Endometrium (tissue), 2 donors: ENCODE results near the gene PRR33.

Source experiments
- FAIRE-seq: peaks from 2 replicates; lab custom pipeline; 2012; peaks lifted over from hg19 to GRCh38; lab: Jason Lieb, UNC
- donor health status: control.
- donor health status: control.

The PRR33 gene

GRCh38 chr11:1927848-1928469, 36.3 kb upstream of the PRR33 start:
- FAIRE-seq = no peak

DNA sequence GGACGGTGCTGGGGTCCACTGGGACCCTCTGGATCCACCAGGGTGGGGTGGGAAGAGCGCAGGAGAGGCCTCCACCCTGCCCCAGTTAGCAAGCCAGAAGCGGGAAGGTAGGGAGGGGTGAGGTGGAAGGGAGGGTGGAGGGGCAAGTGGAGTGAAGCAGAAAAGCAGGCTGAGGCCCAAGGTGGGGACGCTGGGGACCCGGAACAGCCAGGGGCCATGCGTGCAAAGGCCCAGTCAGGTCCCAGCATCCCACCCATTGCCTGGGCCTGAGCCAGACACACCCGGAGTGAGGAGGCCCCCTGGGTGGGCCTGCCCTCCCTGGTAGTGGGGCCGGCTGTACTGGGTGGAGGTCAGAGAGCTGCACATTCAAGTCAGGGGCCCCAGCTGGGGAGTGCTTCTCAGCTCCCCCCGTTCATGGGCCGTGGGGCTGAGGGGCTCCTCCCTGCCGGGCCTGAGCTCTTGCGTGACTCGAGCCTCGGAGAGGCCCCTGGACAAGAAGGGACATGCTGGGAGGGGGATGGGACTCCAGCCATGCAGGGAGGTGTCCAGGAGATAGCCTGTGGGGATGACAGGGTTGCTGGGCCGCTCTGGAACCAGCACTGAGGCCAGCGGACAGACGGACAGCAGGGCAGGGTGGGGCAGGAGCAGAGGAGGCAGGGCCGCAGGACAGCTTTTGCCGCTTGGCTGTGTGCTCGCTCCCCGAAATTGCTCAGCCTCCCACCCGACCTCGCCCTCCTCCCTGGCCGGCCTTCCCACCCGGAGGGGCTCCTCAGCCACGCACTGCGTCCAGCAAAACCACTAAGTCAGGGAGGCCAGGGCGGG, 35.5 kb upstream of the PRR33 start:
- no peak for FAIRE-seq

DNA sequence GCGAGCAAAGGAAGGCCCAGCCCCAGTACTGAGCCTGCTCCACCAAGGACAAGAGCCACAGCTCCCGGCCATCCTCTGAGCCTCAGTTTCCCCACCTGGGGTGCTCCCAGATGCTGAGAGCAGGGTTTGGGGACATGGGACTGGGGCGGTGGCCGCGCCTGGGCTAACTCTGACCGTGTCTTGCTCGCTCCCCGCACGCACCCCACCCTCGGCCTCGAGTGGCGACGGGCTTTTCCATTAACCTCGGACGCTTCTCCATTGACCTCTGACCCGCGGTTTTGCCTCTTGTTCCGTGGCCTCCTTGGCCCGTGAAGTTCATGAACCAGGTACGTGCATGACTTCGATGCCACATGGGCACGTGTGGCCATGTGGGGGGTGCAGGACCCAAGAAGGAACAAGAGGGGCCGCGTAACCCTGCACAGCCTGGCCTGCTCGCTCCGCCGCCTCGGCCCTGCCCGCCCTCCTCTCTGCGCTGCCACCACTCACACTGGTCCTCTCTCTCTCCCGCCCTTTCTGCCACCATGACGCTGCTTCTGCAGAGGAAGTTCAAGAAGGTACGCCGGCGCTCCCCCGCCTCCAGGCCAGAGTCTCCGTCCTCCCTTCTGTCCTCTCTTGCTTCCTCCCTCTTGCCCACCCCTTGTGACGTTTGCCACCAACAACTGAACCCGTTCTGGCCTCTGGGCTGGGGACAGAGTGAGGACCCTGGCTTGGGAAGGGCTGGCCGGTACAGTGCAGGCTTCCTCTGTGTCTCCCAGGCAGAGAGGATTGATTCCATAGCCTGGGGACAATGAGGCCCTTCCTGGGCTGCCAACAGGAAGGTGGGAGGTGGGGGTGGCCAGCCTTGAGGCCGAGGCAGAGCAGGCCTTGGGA, 34.7 kb upstream of the PRR33 start:
- no peak for FAIRE-seq

GRCh38 chr11:1925373-1926155, 33.9 kb upstream of the PRR33 start:
- FAIRE-seq = no peak

GRCh38 chr11:1924646-1925372, 33.1 kb upstream of the PRR33 start:
- FAIRE-seq = no peak

DNA sequence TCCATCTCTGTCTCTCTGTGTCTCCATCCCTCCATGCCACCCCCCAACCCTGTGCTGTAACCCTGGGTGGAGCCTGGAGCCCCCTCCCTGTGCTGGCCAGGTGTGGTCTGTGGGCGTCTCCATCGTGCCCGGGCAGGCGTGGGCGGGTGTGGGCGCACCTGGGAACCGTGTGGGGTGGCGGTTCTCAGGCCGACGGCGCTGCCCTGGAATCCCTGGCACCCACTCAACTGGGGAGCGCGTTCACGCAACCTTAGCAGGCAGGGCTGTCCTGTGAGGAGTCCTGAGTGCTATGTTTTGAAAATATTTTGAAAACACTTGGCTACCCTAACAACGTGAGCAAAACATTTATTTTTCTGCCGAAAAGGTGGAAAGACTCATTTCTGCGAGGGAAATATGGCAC, 32.5 kb upstream of the PRR33 start:
- FAIRE-seq = no peak

- no peak for FAIRE-seq
Observed at GRCh38 chr11:1923201-1923956, 31.7 kb upstream of the PRR33 start.

DNA sequence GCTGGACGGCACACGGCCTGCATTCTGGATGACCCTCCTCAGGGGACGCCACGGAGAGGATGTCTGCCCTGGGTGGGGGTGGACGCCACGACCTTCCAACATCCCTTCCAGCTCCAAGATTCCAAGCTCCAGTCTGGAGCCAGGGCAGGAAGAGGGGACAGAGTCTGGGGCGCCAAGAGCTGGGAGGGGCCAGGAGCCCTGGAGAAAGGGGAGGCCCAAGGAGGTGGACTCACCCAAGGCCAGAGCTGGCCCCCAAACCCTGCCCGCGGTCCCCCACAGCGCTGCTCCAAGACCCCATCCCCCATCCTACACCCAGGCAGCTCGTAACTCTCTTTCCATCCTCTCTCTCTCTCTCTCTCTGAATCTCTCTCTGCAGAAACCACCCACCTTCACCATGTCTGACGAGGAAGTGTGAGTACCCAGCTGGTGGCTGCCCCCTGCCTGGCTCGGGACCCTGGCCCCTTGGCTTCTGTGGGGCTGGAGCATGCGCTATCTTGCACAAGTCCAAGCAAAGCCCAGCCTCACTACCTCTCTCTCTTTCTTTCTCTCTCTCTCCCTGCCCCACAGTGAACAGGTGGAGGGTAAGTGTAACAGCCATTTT, 30.9 kb upstream of the PRR33 start:
- no peak for FAIRE-seq

DNA sequence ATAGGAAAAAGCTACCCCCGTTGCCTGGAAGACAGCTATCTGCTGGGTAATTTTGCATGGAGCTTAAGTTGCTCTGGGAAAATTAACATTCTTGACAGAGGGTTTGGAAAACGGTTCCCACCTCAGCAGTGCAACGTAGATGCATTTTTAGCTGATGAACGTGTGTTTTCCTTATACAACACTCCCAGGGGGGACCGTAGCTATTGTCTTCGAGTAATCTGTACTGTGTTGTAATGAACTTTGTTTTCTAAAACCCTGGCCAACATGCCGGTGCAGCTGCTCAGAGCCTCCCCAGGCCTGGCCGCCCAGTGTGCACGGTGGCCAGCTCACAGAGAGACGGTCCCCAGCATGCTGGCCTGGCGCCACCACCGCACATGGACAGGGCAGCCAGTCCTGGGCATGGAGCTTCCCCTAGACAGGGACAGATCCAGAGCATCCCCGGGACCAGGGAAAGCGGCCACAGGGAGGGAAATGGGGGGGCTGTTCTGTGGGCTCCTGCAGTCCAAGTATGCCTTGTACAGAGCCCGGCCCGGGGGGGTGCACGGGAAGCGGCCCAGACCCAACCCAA, 30.0 kb upstream of the PRR33 start:
- FAIRE-seq = no peak

DNA sequence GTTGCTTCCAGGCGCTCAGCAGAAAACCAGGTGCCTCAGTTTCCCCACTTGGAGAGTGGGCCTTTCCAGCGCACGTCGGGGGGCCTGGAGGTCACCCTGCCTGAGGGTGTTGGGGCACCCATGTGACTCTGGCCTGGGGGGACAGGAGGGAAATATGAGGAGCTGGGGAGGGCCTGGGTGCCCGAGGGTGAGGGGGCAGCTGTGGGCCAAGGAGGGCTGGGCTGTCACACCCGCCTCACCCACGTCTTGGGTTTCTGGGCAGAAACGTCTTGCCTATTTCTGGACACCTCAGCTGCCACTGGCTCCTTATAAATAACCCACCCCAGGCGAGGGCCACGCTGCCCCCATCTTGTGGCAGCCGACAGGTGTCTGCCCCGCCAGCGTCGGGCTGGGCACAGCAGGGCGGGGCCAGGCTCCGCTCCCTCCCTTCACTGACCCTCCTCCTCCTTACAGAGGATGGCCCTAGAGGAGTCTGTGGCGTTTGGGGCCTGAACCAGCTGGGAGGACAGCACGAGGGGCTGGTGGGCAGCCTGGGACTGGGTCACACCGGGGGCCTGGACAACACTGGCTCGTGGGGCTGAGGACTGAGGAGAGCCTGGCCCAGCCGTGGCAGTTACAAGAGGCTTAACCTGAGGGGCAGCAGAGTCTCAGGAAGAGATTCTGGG, 29.3 kb upstream of the PRR33 start:
- FAIRE-seq = no peak

GRCh38 chr11:1920128-1920908, 28.6 kb upstream of the PRR33 start:
- no peak for FAIRE-seq

DNA sequence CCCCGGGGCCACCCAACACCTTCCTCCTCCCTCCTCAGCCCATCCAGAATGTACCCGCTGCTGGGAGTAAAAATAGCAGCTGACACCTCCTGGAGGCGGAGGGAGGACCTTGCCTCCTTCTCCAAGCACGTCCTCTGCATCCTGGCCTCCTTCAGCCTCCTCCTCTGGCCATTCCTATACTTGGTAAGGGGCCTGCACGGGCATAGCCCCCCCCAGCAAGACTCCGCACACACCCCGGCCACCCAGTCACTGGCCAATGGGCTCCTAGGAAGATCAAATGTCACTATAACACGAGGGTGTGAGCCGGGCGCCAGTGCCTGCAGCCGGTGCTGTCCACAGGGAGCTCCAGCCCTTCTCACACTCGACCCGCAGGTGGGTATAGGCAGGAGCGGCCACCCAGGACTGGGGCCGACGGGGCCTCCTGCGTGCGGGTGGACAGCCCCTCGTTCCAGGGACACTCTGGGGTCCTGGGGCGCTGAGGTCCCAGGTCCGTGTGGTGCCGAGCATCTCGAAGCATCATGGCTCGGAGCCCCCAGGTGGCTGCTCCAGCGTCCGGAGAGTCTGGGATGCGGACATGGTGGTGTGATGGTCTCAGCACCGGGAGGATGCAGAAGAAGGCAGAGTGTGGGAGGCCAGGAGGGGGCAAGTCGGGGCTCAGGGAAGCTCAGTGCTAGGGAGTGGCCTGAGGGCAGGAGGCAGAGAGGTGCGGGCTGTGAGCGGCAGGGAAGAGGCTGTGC, 27.9 kb upstream of the PRR33 start, which contains the start of gene TNNT3:
Gene TNNT3, plus strand, starts transcription at position 313 of the 737 bp plus-strand sequence. CDS start 3,172 bp downstream, outside the sequence.
- FAIRE-seq = no peak

GRCh38 chr11:1918436-1919315, 27.0 kb upstream of the PRR33 start:
- FAIRE-seq = no peak

GRCh38 chr11:1917523-1918435, 26.1 kb upstream of the PRR33 start:
- FAIRE-seq = no peak

DNA sequence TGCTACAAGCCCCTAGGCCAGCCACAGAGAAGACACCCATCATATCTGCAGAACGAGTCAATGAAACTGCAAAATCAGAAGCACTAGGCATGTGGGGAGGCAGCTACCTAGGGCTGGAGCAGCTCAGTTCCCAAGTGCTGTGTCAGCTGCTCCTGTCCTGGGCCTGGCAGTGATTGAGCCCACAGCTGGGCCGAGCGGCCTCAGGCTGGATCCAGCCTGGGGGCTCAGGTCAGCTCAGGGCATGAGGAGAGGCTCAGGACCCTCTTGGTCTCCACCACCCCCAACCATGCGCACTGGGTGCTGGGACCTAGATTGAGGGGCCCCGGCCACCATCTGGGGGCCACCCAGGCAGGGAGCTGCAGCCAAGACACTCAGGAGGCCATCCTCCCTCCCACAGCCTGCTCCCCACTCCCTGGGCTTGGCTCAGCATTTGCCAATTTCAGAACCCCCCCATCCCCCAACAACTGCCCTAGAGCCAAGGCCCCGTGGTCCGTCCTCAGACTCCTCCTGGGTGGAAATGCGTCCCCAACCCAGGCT, 25.4 kb upstream of the PRR33 start:
- no peak for FAIRE-seq
